ES-I3 (cell line): ENCODE results near the gene SH3PXD2A.

Experiments
- H3K36me3 ChIP-seq: 2 replicates; pipeline ENCODE4 v1.6.1; 2013; ENCODE audit warnings: mild to moderate bottlenecking, low read length, control low read depth, moderate library complexity; ENCODE audit not compliant: insufficient read depth
- H3K4me1 ChIP-seq: 2 replicates; pipeline ENCODE4 v1.6.1; 2013; ENCODE audit warnings: mild to moderate bottlenecking, control low read depth, low read length; ENCODE audit not compliant: insufficient read depth
- H3K9ac ChIP-seq: 2 replicates; pipeline ENCODE4 v1.6.1; 2013; ENCODE audit warnings: low read depth, mild to moderate bottlenecking, low read length, moderate library complexity
- H3K9me3 ChIP-seq: 2 replicates; pipeline ENCODE4 v1.6.1; 2013; ENCODE audit warnings: mild to moderate bottlenecking, low read length, moderate library complexity; ENCODE audit not compliant: control insufficient read depth, insufficient read depth

The SH3PXD2A gene, protein sequence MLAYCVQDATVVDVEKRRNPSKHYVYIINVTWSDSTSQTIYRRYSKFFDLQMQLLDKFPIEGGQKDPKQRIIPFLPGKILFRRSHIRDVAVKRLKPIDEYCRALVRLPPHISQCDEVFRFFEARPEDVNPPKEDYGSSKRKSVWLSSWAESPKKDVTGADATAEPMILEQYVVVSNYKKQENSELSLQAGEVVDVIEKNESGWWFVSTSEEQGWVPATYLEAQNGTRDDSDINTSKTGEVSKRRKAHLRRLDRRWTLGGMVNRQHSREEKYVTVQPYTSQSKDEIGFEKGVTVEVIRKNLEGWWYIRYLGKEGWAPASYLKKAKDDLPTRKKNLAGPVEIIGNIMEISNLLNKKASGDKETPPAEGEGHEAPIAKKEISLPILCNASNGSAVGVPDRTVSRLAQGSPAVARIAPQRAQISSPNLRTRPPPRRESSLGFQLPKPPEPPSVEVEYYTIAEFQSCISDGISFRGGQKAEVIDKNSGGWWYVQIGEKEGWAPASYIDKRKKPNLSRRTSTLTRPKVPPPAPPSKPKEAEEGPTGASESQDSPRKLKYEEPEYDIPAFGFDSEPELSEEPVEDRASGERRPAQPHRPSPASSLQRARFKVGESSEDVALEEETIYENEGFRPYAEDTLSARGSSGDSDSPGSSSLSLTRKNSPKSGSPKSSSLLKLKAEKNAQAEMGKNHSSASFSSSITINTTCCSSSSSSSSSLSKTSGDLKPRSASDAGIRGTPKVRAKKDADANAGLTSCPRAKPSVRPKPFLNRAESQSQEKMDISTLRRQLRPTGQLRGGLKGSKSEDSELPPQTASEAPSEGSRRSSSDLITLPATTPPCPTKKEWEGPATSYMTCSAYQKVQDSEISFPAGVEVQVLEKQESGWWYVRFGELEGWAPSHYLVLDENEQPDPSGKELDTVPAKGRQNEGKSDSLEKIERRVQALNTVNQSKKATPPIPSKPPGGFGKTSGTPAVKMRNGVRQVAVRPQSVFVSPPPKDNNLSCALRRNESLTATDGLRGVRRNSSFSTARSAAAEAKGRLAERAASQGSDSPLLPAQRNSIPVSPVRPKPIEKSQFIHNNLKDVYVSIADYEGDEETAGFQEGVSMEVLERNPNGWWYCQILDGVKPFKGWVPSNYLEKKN

DNA sequence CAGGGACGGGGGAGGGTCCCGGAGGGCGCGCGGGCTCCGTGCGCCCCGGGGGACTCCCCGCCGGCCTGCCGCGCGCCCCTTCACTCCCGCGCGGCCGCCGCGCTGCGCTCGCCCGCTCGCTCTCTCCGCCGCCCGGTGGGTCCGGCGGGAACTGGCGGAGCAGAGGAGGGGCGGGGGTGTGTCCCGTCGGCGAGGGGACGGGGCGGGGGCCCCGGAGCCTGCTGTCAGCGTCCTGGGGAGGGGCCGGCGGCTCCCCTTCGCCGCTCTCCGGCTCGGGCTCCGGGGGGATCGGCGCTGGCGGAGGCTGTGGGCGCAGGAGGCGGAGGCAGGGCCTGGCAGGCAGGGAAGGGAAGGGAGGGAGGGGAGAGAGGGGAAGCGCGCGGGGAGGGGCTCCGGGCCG, at the start of gene SH3PXD2A:
Gene SH3PXD2A (minus strand): TSS at position 153 of the 400 bp plus-strand sequence. CDS start 310 bp downstream, outside the sequence.
- Histone ChIP-seq H3K9ac (peak within 1 kb of the TSS; percentile 79), H3K36me3 (no peaks in the 10 kb centered on the region), H3K4me1 (peaks cover 7% of the 10 kb centered on the region; the same call in 1 of the 2 replicates), H3K9me3 (no peaks in the 10 kb centered on the region)

GRCh38 chr10:103901299-103901698, 45.9 kb upstream of the SH3PXD2A start:
- no peak overlapping the region for H3K9ac ChIP-seq
- peaks cover 14% of the 10 kb centered on the region for H3K36me3 ChIP-seq
- H3K9me3 ChIP-seq, result no peaks in the 10 kb centered on the region
- 0 out of 2 replicates have a peak, but pooled peaks cover 2% of the 10 kb centered on the region for H3K4me1 ChIP-seq

DNA sequence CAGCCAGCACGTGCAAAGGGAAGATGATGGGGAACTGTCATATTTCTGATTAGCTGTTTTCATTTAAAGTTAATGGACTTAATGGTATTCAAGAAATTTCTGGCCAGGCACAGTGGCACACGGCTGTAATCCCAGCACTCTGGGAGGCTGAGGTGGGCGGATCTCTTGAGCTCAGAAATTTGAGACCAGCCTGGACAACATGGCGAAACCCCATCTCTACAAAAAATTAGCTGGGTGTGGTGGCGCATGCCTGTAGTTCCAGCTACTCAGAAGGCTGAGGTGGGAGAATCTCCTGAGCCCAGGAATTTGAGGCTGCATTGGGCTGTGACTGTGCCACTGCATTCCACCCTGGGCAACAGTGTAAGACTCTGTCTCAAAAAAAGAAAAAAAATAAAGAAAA, 43.9 kb upstream of the SH3PXD2A start:
- Histone ChIP-seq H3K9me3 (no peaks in the 10 kb centered on the region), H3K4me1 (peaks cover 16% of the 10 kb centered on the region; the same call in 1 of the 2 replicates), H3K9ac (no peak overlapping the region), H3K36me3 (peaks cover 11% of the 10 kb centered on the region)

- Histone ChIP-seq H3K9me3 (no peaks in the 10 kb centered on the region), H3K36me3 (peaks cover 13% of the 10 kb centered on the region), H3K4me1 (peaks cover 16% of the 10 kb centered on the region; the same call in 1 of the 2 replicates), H3K9ac (no peak overlapping the region)
Observed at GRCh38 chr10:103897241-103897774, 41.9 kb upstream of the SH3PXD2A start.

- no peaks in the 10 kb centered on the region for H3K9me3 ChIP-seq
- no peak overlapping the region for H3K9ac ChIP-seq
- H3K4me1 ChIP-seq, result peaks cover 16% of the 10 kb centered on the region; the same call in 1 of the 2 replicates
- peaks cover 14% of the 10 kb centered on the region for H3K36me3 ChIP-seq
Observed at GRCh38 chr10:103896225-103896624, 40.8 kb upstream of the SH3PXD2A start.

DNA sequence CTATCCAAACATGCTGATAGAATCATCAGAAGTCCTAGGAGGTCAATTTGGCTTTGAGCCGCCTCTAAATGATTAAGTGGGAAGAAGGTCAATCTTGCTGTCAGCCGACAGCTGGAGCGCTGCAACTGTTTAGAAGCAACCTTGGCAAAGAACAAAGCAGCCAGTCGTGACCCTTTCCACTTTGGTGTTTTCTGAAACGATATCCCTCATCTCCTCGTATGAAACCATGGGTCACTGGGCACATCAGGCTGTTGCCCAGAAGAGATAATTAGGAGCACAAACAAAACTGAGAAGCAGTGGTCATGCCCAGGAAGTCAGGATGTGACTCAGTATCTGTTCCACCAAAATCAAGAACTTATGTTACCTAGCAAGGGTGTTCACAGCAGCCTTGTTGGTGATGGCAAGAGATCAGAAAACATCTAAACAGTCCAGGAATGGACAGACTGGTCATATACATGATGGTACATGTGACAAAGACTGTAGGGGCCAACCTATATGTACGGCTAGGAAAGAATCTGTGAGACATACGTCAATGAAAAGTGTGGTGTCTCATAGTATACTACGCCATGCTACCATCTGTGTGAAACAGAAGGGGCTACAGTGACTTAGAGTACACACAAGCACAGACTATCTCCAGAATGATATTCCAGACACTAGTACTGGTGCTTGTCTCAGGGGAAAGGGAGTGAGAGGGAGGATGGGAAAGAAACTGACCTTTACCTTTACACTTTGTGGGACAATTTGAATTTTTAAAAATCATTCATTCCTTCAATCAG, 40.2 kb upstream of the SH3PXD2A start:
- no peak overlapping the region for H3K9ac ChIP-seq

GRCh38 chr10:103894441-103894864, 39.1 kb upstream of the SH3PXD2A start:
- peaks cover 20% of the 10 kb centered on the region for H3K36me3 ChIP-seq
- peaks cover 16% of the 10 kb centered on the region; the same call in 1 of the 2 replicates for H3K4me1 ChIP-seq
- no peaks in the 10 kb centered on the region for H3K9me3 ChIP-seq
- H3K9ac ChIP-seq, result no peak overlapping the region

More for the DNA sequence above, 40.2 kb upstream of the SH3PXD2A start:
- peaks cover 20% of the 10 kb centered on the region for H3K36me3 ChIP-seq
- no peaks in the 10 kb centered on the region for H3K9me3 ChIP-seq
- H3K4me1 ChIP-seq, result peaks cover 16% of the 10 kb centered on the region; the same call in 1 of the 2 replicates

DNA sequence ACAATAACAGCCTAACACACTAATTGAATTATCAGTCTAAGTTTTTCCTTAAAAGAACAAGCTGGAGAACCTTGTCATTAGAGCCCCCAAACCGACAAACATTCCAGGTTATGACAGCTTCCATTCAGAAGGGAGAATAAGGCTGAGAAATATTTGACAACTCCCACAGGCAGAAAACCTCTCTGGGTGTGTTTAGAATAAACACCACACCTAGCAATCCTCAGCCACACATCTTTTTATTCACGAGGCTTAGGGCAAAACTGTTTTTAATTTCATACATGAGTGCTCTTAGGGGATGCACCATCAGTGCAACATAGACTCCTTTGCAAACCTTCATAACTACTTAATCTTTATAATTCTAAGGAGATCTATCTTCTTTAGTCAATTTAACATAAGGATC, 38.4 kb upstream of the SH3PXD2A start:
- Histone ChIP-seq H3K4me1 (peaks cover 17% of the 10 kb centered on the region; the same call in 1 of the 2 replicates), H3K9ac (no peak overlapping the region), H3K9me3 (no peaks in the 10 kb centered on the region), H3K36me3 (peaks cover 19% of the 10 kb centered on the region)

GRCh38 chr10:103892181-103892580, 36.8 kb upstream of the SH3PXD2A start:
- no peak overlapping the region for H3K9ac ChIP-seq
- peaks cover 12% of the 10 kb centered on the region for H3K36me3 ChIP-seq
- no peaks in the 10 kb centered on the region for H3K9me3 ChIP-seq
- H3K4me1 ChIP-seq, result peaks cover 22% of the 10 kb centered on the region; the same call in 1 of the 2 replicates

- Histone ChIP-seq H3K36me3 (peaks cover 9% of the 10 kb centered on the region), H3K9ac (no peak overlapping the region), H3K4me1 (peaks cover 14% of the 10 kb centered on the region; the same call in 1 of the 2 replicates), H3K9me3 (no peaks in the 10 kb centered on the region)
Observed at GRCh38 chr10:103890688-103891087, 35.3 kb upstream of the SH3PXD2A start.

- Histone ChIP-seq H3K9ac (no peak overlapping the region), H3K36me3 (peaks cover 9% of the 10 kb centered on the region), H3K9me3 (no peaks in the 10 kb centered on the region), H3K4me1 (0 out of 2 replicates have a peak, but pooled peaks cover 11% of the 10 kb centered on the region)
Observed at GRCh38 chr10:103890194-103890658, 34.9 kb upstream of the SH3PXD2A start.

DNA sequence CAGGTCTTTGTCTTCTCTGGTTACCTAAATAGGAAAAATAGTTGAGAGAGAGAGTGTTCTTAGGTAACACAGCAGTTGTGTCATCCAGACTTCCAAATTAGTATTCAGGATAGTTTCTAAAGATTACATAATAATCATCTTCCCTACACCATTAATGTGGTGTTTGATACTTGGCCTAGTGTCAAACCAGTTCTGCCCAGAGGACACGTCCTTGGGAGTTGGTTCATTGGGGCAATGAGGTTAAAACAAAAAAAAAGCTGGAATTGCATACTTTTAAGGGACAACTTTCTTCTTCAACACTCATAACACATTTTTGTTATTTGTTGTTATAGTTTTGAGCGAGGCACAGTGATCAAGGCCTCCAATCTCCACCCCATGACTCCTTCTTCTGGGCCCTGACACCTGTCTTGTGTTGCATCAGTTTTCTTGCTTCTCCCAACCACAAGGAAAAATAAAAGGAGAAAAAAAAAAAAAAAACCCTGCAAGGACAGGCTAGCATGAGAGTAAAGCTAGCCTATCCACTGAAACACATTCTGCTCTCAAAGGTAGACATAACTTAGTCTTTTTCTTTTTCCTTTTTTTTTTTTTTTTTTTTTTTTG, 33.8 kb upstream of the SH3PXD2A start:
- 0 out of 2 replicates have a peak, but pooled peaks cover 6% of the 10 kb centered on the region for H3K4me1 ChIP-seq
- no peak overlapping the region for H3K9ac ChIP-seq
- peaks cover 9% of the 10 kb centered on the region for H3K36me3 ChIP-seq
- no peaks in the 10 kb centered on the region for H3K9me3 ChIP-seq
